HG03103 (cell line): ENCODE measurements around the gene ZNF407.
A peak's percentile ranks its signal among the peaks of the same experiment; 100 is the strongest.

Experiments used
- ATAC-seq: cut with Tn5 transposase; IDR thresholded peaks from one replicate; pipeline ENCODE4 v1.9.1; 2021; ENCODE audit warnings: low read depth; ENCODE audit not compliant: unreplicated experiment

The ZNF407 gene

DNA sequence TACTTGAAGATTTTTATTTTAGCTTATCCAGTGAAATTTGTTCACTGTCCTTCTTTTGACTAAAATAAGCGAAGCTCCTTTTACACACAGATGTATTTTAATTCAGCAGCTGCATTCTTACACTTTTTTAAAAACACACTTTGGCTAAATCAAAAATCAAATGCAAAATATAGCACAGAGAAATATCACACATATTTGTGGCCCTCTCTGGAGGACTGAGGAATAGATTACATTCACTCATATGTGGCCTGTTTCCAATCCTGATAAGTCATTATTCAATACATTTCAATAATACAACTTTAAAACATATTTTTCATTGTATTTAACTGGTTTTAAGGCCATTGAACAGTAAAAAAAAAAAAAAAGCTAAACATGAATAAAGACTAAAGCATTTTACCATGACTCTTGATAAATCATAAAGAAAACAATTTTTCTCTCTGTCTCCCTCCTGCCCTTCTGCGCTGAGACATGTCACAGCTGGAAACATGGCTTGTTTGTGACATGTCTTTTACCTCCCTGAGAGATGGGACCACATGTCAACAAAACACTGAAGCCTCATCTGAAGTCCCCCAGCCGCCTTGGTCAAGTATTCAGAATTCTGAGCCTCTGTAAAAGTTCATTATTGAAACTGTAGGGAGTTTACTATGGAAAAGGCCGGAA lies 221.0 kb downstream of the ZNF407 start:
- no peak for ATAC-seq

DNA sequence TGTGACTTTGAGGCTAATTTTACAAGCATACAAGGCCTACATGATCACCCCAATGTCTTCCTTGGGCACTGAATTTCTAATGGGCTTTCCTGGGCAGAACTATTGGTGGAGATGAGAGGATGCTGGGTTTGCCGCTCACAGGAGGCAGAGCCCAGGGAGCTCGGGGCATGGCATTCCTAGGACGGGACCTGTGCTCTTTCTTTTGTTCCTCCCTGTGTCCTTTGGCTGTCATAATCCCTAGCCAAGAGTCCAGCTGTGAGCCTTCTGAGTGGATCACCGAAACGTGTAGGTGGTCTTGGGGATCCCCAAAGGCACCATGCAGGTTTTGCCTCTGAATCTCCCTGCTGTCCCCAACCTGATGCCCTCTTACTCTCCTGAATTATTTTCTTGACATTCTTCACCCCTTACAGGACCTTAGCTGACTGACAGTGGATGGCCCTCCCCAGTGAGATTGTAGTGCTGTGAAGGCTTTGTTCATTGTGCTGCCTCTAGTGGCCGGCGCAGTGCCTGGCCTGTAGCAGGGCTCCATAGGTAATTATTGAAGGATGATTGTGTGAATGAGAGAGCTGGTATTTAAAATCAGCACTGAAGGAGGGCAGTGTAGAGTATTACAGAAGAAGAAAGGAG lies 221.9 kb downstream of the ZNF407 start:
- ATAC-seq: peak; percentile 79

DNA sequence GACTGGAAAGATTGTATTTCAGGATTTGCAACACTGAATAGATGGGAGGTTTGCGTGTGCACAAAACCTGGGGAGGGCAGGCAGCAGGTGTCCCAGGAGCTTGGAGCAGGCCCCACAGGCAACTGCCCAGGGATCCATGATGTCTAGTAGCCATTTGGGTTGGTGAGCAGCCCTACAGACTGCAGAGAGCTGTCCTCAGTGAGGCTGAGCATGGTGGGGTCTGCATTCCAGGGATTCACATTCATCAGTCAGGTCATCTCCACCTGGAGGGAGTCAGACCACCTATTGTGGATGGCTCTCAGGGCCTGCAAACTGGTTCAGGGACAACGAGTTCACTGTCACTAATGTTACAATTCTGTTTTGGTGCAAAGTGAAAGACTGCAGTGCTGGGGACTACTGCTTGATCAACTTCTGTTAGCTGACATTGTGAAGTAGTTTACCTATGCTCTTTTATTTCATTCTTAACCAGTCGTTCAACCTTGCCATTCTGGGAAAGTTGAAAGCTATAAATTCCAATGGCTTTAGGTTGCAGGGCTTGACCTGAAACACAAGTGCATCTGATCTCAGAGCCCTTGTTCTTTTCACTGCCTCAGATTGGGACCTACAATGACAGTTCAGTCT lies 222.6 kb downstream of the ZNF407 start:
- no peak for ATAC-seq

DNA sequence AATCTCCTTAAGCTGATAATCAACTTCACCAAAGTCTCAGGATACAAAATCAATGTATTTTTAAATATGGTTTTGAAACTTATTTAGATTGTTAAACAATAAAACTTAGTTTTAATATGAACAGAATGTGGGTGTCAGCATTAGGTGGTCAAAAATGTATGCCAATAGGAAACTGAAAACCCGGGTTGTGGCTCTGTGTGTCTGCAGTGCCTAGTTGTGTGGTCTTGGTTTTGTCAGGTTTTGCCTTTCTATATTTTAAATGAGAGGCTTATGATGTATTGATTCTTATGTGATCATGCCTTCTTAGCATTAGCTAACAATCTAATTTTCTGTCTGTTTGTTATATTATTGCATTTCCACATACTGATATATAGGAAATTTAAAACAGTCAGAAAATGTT lies 227.8 kb downstream of the ZNF407 start:
- no peak for ATAC-seq

DNA sequence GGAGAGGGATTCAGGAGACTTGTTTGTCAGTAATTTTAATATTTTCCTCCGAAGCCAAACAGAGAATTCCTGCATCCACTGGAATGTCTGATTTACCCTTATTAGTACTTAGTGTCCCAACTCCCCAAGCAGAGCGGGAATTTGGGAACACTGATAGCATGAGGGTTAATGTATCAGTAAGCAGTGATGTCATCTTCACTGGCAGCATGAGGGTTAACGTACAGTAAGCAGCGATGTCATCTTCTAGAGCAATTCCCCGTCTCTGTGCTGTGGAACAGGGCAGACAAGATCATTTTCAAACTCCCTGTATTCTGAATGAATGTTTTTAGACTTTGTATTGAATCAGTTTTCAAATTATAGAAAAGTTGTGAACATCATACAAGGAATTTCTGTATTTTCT lies 228.9 kb downstream of the ZNF407 start:
- no peak for ATAC-seq

DNA sequence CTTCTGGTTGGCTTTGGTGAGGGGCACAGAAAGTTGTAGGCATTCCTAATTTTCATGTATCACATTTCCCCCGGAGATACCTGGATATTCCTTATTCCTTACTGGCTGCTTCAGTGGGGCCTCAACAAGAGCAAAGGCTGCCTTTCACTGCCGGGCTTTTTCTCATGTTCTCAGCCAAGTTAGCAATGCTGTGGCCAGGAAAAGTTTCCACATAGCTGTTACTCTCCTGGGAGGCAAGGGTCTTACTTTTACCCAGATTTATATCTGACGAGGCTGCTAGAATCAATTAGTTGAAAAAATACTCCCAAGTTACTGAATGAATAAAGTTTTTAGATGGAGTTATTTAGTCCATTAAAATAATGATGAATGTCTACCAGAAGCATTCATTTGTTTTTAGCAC lies 230.5 kb downstream of the ZNF407 start:
- no peak for ATAC-seq

DNA sequence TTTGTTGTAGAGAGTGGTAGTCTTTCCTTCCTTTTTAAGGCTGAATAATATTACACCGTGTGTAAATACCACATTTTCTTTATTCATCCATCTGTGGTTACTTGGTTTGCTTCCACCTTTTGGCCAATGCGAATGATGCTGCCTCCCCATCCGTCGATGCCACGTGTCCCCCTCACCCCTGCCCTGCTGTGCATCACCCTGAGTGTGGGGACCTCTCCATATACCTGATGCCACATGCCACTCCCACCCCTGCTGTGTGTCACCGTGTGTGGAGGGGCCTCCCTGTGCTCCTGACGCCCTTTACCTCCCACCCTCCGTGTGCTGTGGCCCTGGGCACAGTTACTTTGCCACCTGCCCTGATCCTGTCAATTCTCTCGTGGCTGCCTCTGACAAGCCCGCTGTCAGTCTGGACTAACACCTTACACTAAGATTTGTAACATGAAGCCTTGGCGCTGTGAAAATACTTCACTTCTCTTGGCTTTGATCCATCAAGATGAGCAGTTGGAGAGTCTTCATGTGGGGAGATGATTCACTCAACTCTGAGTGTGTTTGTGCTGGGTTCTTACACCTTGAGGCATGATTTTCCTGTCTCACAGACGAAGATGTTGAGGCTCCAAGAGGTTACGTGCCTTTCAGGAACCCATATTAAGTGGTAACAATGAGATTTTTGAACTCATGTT lies 234.0 kb downstream of the ZNF407 start:
- no peak for ATAC-seq

DNA sequence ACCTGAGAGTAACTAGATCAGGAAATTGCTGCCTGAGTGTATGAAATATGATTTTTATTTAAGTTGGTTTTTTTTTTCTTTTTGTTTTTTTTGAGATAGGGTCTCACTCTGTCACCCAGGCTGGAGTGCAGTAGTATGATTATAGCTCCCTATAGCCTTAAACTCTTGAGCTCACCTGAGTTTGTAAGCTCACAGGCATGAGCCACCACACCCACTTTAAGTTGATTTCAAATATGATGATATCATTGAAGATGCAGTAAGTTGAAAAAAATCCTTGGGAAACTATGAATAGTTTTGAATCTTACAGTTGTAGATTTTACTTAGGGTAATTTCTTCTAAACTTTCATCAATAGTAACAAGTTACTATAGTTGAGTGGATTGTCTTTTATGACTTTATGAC lies 234.7 kb downstream of the ZNF407 start:
- ATAC-seq: no peak

DNA sequence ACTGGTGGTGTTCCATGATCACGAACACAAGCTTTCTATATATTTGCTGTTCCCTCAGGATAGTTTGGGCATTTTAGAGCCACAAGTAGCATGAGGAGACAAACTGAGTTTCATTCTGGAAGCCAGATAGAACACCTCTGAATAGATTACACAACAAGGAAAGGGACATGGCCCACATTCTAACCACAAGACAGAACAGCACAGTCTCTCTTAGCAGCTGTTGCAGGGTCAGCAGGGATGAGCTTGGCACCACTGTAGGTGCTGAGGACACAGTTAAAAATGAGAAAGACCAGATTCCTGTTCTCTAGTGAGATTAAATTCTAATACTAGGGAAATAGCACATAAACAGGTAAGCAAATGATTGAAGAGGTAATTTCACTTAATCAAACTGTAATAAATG lies 235.3 kb downstream of the ZNF407 start:
- no peak for ATAC-seq

DNA sequence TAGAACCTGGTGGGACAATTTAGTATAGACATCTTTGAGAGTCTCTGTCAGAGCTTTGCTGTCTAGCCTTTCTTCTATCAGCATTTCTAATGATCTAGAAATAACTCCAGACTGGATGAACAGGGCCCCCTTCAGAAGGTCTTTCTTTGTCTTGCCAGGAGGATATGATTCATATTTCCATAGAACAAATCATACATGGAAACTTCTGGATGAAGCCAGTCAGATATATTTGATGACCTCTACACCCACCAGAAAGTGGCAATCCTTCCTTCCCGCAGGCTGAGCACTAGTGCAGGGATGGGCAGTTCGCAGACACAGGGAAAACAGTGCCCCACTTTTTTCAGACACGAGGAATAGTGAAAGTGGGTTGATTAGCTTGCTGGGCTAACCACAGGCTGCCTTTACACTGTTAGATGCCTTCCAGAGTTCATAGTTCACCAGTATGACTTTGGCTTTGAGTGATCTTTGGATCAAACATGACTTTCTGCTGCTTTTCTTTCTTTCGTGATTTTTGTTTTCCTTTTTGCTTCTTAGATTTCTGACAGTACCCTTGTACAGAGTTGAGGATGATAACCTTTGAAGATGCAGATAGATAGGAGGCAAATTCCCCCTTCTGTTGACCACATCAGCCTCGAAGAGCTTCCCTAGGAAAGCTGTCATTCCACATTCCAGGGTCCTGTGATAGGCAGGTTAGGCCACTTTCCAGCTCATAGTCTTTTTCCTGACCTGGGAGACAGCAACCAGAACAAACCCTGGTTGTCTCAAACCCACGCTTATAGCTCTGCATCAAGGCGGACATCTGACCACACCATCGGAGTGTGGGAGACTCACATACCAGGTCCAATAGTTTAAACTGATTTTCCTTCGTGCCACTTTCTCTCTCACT lies 237.0 kb downstream of the ZNF407 start:
- ATAC-seq: no peak

DNA sequence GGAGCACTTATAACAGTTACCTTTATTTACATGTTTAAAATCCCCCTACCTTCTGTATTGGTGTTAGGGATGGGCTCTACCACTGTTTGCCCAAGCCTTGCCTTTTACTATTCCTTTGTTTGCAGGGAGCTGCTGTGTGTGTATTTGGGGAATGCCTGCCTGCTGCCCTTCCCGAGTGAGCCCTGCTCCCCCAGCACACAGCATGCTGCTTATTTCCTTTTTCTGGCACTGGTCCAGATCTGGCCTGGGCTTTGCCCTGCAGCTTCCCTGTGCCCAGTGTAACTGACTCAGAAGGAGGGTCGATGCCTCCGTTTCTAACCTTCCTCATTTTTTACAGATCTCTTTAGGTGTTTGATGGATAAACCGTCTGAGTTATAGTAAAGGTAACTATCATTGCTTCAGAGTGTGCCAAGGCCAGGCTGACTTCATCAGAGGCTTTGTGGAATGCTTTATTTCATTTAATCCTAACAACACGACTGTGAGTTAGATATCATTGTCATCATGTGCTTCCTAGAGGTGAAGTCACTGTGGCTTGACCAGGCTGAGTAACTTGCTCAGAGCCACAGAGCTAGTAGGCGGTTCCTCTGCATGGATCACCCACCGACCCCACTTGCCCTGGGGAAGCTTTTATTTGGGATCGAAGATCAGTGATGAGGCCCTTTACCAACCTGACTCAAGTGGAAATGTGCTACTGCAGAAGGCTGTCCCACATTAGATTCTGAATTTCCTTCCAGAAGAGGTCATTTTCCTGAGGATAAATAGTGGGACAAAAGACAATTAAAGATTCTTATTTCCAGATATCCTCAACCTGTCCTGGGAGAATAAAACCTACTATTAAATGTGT lies 238.8 kb downstream of the ZNF407 start:
- no peak for ATAC-seq

DNA sequence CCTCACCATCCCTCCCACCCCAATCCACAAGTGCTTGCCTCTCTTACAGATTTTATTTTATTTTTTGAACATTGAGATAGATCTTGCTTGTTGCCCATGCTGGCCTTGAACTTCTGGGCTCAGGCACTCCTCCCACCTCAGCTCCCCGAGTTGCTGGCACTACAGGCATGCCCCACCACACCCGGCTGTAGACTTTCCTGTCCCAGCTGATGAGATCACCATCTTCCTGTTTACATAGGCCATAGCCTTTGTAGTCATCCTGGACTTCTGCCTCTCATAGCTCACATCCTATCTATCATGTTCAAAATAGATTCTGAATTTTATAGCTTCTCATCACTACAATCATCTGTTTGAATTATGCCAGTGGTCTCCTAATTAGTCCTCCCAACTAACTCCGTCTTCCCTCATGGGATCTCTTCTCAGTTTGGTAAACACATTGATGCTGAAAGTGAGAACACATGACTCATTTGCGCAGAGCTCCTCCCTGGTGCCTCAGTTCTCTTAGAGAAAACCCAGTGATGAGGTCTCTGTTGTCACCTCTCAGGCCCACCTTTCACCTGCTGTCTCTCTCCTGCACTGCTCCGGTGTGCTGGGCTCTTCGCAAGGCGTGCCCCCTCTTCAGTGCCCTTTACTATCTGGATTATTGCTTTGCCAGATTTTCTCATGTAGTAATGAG lies 243.0 kb downstream of the ZNF407 start:
- ATAC-seq: no peak

DNA sequence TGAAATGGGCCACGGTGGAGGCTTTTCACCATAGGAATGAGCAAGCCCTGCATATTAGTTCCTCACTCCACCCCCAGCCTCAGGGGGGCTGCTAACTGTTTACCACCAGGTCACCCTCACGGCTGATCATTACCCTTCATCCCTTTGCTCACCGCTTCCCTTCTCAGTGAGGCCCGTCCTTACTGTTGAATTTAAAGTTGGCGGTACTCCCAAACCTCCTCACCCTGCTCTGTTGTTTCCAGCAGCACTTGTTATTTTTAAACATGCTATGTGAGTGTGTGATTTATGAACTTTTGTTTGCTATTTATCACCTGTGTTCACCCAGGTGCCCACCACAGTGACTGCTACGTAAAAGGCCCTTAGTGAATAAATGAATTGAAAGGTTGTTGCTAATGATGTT lies 243.6 kb downstream of the ZNF407 start:
- ATAC-seq: no peak

DNA sequence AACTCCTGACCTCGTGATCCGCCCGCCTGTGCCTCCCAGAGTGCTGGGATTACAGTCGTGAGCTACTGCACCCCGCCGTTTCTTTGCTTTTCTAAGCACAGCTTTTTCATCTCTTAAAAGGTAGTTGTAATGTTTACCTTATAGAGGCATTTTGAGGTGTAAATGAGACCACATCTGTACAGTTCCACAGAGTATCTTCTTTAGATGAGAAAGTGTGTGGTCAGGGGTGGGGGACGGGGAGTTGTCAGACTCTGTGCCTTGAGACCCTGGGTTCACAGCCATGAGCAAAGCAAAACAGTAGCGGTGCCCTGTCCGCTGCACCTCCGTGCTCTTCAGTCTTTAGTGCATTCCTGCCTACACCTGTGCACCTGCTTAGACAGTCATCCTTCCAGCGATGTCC lies 251.6 kb downstream of the ZNF407 start:
- ATAC-seq: no peak

DNA sequence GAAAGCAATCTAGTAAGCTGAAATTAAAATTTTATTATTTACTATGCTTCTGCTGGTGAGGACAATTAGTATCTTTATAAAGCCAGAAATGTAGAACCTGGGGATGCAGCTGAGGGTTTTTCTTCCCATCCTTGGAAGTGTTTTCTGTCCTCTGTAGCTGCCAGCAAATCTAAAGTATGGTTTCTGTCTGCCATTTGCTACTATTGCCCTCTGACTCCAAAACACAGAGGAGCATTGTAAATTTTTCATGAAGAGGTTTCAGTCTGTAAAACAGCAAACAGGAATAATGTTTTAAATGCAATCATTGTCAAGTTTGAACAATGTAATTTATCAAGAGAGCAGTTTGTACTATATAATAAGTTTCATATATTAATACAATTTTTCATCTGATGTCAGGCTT lies 258.8 kb downstream of the ZNF407 start:
- no peak for ATAC-seq

DNA sequence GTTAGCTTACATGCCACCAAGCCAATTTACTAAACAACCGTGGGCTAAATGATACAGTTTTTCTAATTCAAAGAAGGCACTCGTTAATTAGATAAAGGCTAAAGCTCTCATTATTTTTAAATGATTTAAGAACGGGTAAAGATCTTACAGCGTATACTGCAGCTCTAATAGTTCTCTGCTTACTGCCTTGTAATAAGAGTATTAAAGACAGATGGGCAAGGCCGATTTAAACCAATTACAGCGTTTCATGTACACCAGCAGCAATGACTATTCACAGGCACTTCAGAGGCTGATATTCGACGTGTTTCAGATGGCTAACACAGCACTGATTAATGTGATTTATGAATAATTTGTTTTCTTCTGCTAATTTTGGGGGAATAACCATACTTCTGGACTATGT lies 259.3 kb downstream of the ZNF407 start:
- ATAC-seq: no peak

DNA sequence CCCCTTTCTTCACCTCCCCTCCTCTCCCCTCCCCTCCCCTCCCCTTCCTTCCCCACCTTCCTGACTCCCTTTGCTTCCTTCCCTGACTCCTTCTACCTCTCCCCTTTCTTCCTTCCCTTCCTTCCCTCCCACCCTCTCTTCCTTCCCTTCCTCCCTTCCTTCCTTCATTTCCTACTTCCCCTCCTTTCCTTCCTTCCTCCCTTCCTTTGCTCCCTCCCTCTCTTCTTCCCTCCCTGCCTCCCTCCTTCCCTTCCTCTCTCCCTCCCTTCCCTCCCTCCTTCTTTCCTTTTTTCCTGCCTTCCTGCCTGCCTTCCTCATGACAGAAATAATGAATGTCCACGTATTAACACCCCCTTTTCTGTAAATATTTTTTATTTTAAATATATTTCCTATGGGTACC lies 260.2 kb downstream of the ZNF407 start:
- no peak for ATAC-seq

DNA sequence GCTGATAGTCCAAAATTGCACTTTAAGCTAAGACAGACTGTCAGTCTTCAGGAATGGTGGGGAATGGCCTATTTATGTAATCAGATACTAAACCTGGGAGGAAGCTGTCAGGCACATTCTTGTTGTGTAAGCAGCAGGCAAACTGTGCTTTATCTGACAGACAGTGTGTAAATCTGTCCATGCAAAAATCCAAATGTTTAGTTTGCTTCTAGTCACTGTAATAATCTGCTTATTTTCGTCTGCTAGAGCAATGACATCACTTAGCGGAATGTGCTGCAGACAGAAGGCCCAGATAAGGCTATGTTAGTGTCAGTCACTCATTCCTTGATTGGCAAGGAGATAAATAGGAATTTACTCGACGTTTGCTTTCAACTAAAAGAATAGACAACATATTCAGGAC lies 263.5 kb downstream of the ZNF407 start:
- no peak for ATAC-seq

DNA sequence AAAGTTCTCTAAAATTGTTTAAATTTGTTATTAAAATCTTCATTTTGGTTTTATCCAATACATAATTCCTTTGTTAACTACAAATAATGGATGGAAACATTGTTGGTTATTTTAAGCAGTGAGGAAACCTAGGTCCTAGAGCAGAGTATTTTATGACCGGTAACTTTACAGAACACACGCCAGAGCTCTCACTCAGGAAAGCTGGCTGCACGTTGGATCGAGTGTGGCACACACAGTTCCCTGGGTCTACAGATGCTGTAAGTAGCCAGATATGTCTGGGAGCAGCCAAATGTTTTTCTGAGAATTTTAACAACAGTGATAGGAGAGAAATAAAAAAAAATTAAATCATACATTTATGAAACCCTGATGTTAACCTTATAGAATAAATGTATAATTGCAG lies 264.4 kb downstream of the ZNF407 start:
- no peak for ATAC-seq
